Progenitor cell of endocrine pancreas (in vitro differentiated cells): ENCODE measurements around the gene VWA5B2. TPM values are rescaled to one million over a fixed set of nuclear protein-coding genes. Genes with fewer than 3 reads are reported as not detected.

ENCODE experiments used
- DNase-seq: peaks from one replicate; pipeline ENCODE4 v3.0.0; 2021; ENCODE audit warnings: low spot score; ENCODE audit not compliant: unreplicated experiment
- H3K27ac Mint-ChIP-seq: 2 replicates; pipeline ENCODE4 v1.8.0; 2021; ENCODE audit warnings: mild to moderate bottlenecking, moderate library complexity, mixed read lengths
- H3K27me3 Mint-ChIP-seq: 2 replicates; pipeline ENCODE4 v1.8.0; 2021; ENCODE audit warnings: mixed read lengths
- H3K36me3 Mint-ChIP-seq: 2 replicates; pipeline ENCODE4 v1.8.0; 2022; ENCODE audit warnings: mixed read lengths; ENCODE audit not compliant: insufficient read depth
- H3K4me1 Mint-ChIP-seq: 2 replicates; pipeline ENCODE4 v1.8.0; 2021; ENCODE audit warnings: low read depth, mixed read lengths
- H3K4me3 Mint-ChIP-seq: 2 replicates; pipeline ENCODE4 v1.8.0; 2021; ENCODE audit warnings: low read depth, mild to moderate bottlenecking, moderate library complexity, mixed read lengths
- H3K9me3 Mint-ChIP-seq: 2 replicates; pipeline ENCODE4 v1.8.0; 2021; ENCODE audit warnings: low read depth, mixed read lengths
- CTCF ChIP-seq: fragments of 200-600 bp; sonication (generic); IDR thresholded peaks from one replicate; pipeline ENCODE4 v1.5.0; 2021; ENCODE audit warnings: antibody characterized with exemption, mild to moderate bottlenecking; ENCODE audit not compliant: unreplicated experiment
- total RNA-seq: library from RNA; stranded (reverse); gene quantifications from 2 replicates; pipeline ENCODE4 v1.2.1, GENCODE V29; 2021

The VWA5B2 gene
- total RNA-seq, 1 donor from 2014 or later: 71.5 TPM

GRCh38 chr3:184238246-184238818, 8.9 kb downstream of the VWA5B2 start:
- no peak overlapping the region for H3K4me3 Mint-ChIP-seq
- no peaks in the 10 kb centered on the region for H3K9me3 Mint-ChIP-seq
- peaks cover 5% of the 10 kb centered on the region for H3K36me3 Mint-ChIP-seq
- peaks cover 6% of the 10 kb centered on the region for H3K27me3 Mint-ChIP-seq
- DNase-seq: no peak
- H3K27ac Mint-ChIP-seq: no peak overlapping the region
- no peaks in the 10 kb centered on the region for H3K4me1 Mint-ChIP-seq
- no peak for TF ChIP-seq CTCF

GRCh38 chr3:184239221-184239620, 9.8 kb downstream of the VWA5B2 start:
- Mint-ChIP-seq H3K4me1 (no peaks in the 10 kb centered on the region), H3K27me3 (peaks cover 3% of the 10 kb centered on the region), H3K27ac (no peak overlapping the region), H3K36me3 (peaks cover 5% of the 10 kb centered on the region), H3K4me3 (no peak overlapping the region), H3K9me3 (no peaks in the 10 kb centered on the region)
- no peak for TF ChIP-seq CTCF
- DNase-seq: no peak

- no peaks in the 10 kb centered on the region for H3K9me3 Mint-ChIP-seq
- TF ChIP-seq CTCF: no peak
- no peaks in the 10 kb centered on the region for H3K4me1 Mint-ChIP-seq
- peaks cover 5% of the 10 kb centered on the region for H3K36me3 Mint-ChIP-seq
- DNase-seq: no peak
- H3K27ac Mint-ChIP-seq: no peak overlapping the region
- peaks cover 3% of the 10 kb centered on the region for H3K27me3 Mint-ChIP-seq
- no peak overlapping the region for H3K4me3 Mint-ChIP-seq
Observed at GRCh38 chr3:184239708-184240107, 10.3 kb downstream of the VWA5B2 start.

- H3K4me1 Mint-ChIP-seq: no peaks in the 10 kb centered on the region
- DNase-seq: no peak
- H3K27ac Mint-ChIP-seq: no peak overlapping the region
- peaks cover 3% of the 10 kb centered on the region for H3K27me3 Mint-ChIP-seq
- TF ChIP-seq CTCF: no peak
- peaks cover 9% of the 10 kb centered on the region for H3K36me3 Mint-ChIP-seq
- no peaks in the 10 kb centered on the region for H3K9me3 Mint-ChIP-seq
- H3K4me3 Mint-ChIP-seq: no peak overlapping the region
Observed at GRCh38 chr3:184240384-184241140, 11.2 kb downstream of the VWA5B2 start.

GRCh38 chr3:184241141-184241446, 11.7 kb downstream of the VWA5B2 start:
- no peak overlapping the region for H3K27ac Mint-ChIP-seq
- no peak for DNase-seq
- peaks cover 3% of the 10 kb centered on the region for H3K27me3 Mint-ChIP-seq
- no peaks in the 10 kb centered on the region for H3K4me1 Mint-ChIP-seq
- H3K9me3 Mint-ChIP-seq: no peaks in the 10 kb centered on the region
- H3K36me3 Mint-ChIP-seq: peaks cover 10% of the 10 kb centered on the region
- no peak for TF ChIP-seq CTCF
- no peak overlapping the region for H3K4me3 Mint-ChIP-seq
